ENCODE data around the gene HPCAL1. TPM values are rescaled to one million over a fixed set of nuclear protein-coding genes. Genes with fewer than 3 reads are reported as not detected.

HPCAL1 gene
- total RNA-seq, 6 experiments from 2014 or later: 23.1 to 68.8 (median 29.1) TPM

GRCh38 chr2:10383960-10384734 lies 81.4 kb downstream of the HPCAL1 start:
- intact Hi-C loops (cut with DNase I): no loop called here
- ATAC-seq: no peak
- no peaks in the 10 kb centered on the region for H3K36me3 ChIP-seq
- H3K27ac ChIP-seq: no peak overlapping the region
- no peaks in the 10 kb centered on the region for H3K9me3 ChIP-seq
- H3K27me3 ChIP-seq: no peaks in the 10 kb centered on the region
- no peak for DNase-seq
- no peak overlapping the region for H3K4me3 ChIP-seq
- TF ChIP-seq CTCF (IDR thresholded peaks at IDR 0.05): no peak
- TF ChIP-seq POLR2A (IDR thresholded peaks at IDR 0.05): no peak
- peaks cover 0 to 17% (median 0%) of the 10 kb centered on the region in 4 donors for H3K4me1 ChIP-seq
- WGBS (ENCODE audit: insufficient coverage, low coverage, low lambda C conversion rate, missing lambda C conversion rate): 53% methylated on average over 4 of the region's 8 CpGs

GRCh38 chr2:10385501-10385900 lies 82.8 kb downstream of the HPCAL1 start:
- Histone ChIP-seq H3K27ac (no peak overlapping the region), H3K4me3 (no peak overlapping the region), H3K9me3 (no peaks in the 10 kb centered on the region), H3K36me3 (no peaks in the 10 kb centered on the region), H3K27me3 (no peaks in the 10 kb centered on the region), H3K4me1 (peaks cover 0 to 13% (median 0%) of the 10 kb centered on the region in 4 donors)
- intact Hi-C loops (cut with DNase I): no loop called here
- ATAC-seq (no peak), DNase-seq (no peak)
- no peak for TF ChIP-seq CTCF (IDR thresholded peaks at IDR 0.05)
- 95% methylated on average over 12 of the region's 17 CpGs for WGBS (ENCODE audit: insufficient coverage, low coverage, low lambda C conversion rate, missing lambda C conversion rate)

GRCh38 chr2:10385933-10386773 lies 83.4 kb downstream of the HPCAL1 start:
- Histone ChIP-seq H3K27me3 (no peaks in the 10 kb centered on the region), H3K4me3 (no peak overlapping the region), H3K9me3 (no peaks in the 10 kb centered on the region), H3K27ac (no peak overlapping the region), H3K36me3 (no peaks in the 10 kb centered on the region), H3K4me1 (peaks cover 0 to 15% (median 0%) of the 10 kb centered on the region in 4 donors)
- DNase-seq (no peak), ATAC-seq (no peak)
- 79% methylated on average over 6 of the region's 11 CpGs for WGBS (ENCODE audit: insufficient coverage, low coverage, low lambda C conversion rate, missing lambda C conversion rate)
- TF ChIP-seq POLR2A (IDR thresholded peaks at IDR 0.05) (no peak), CTCF (IDR thresholded peaks at IDR 0.05) (no peak)
- intact Hi-C loops (cut with DNase I): no loop called here

- H3K27me3 ChIP-seq: no peaks in the 10 kb centered on the region
- H3K4me3 ChIP-seq: no peak overlapping the region
- intact Hi-C loops (cut with DNase I): no loop called here
- WGBS (ENCODE audit: insufficient coverage, low coverage, low lambda C conversion rate, missing lambda C conversion rate): no CpG with 5 or more reads among the region's 14 CpGs
- no peak for DNase-seq
- ATAC-seq: peak in 1 of 4 donors; percentile 3
- no peaks in the 10 kb centered on the region for H3K36me3 ChIP-seq
- peaks cover 0 to 10% (median 0%) of the 10 kb centered on the region in 4 donors for H3K4me1 ChIP-seq
- no peak for TF ChIP-seq CTCF (IDR thresholded peaks at IDR 0.05)
- TF ChIP-seq POLR2A (IDR thresholded peaks at IDR 0.05): no peak
- no peaks in the 10 kb centered on the region for H3K9me3 ChIP-seq
- H3K27ac ChIP-seq: no peak overlapping the region
Measured at GRCh38 chr2:10387033-10387432, 84.3 kb downstream of the HPCAL1 start.

Measured in right lobe of liver (tissue), 6 donors.